ENCODE measurements around the gene FARP2. TPM values are rescaled to one million over a fixed set of nuclear protein-coding genes. Genes with fewer than 3 reads are reported as not detected.
A peak's percentile ranks its signal among the peaks of the same experiment; 100 is the strongest.

Gene FARP2
- total and polyA plus RNA-seq, 2 of the 13 experiments (the other 11 are each of a cell fraction or from before 2014, with no cell fraction given) = 28.0 to 45.4 TPM

DNA sequence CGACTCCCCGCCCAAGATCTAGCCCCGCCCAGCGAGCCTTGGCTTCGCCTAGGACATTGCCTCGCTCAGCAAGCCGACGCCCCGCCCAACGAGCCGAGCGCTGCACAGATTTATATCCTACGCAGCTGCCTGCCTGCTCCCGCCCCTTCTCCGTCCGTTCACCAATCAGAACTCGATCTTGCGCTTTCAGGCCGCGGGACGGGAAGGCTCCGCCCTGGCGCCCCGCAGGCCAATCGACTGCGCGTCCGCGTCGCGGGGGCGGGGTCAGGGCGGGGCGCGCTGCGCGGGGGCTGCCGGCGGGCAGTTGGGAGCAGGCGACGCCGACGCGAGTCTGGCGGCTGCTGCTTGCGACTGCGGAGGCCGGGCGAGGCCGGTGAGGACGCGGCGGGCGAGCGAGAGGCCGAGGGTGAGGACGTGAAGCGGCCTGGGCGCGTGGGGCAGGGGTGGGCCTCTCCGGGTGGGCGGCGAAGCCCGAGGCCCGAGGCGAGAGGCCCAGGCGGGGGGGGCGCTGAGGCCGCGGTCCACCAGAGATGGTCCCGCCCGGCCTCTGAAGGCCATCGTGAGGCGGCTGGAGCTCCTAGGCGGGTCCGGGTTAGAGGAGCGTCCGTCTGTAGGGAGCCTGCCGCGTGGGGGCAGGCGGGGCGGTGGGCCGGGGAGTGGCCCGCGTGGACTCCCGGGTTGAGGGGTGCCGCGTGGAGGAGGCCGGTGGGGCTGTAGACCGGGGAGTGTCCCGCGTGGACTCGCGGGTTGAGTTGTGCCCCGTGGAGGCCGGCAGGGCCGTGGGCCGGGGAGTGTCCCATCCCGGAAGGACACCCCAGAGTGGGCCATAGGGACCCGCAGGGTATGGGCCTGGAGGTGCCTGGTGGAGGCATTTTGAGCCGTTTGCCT lies at the start of gene FARP2 (continued):
- TF ChIP-seq MIER3 (CRISPR knock-in tag; IDR thresholded peaks at IDR 0.05; ENCODE audit: borderline replicate concordance) = no peak
- peak; percentile 66; the same call in 1 of the 2 replicates for TF ChIP-seq ZNF790 (CRISPR knock-in tag; IDR thresholded peaks at IDR 0.05; ENCODE audit: borderline replicate concordance)
- peak; percentile 83; the same call in 1 of the 2 replicates for TF ChIP-seq ZNF446 (CRISPR knock-in tag; IDR thresholded peaks at IDR 0.05)
- TF ChIP-seq YY1 (IDR thresholded peaks at IDR 0.05; ENCODE audit: insufficient read depth, insufficient replicate concordance, low read depth, low read length) = peak; percentile 66
- peak; percentile 87 for TF ChIP-seq RBFOX2 (IDR thresholded peaks at IDR 0.05; ENCODE audit: low read depth, low read length)
- no peak for TF ChIP-seq XBP1 (CRISPR knock-in tag; IDR thresholded peaks at IDR 0.05)
- no peak for TF ChIP-seq ZNF251 (CRISPR knock-in tag; IDR thresholded peaks at IDR 0.05)
- no peak for TF ChIP-seq ATF4 (CRISPR knock-in tag; IDR thresholded peaks at IDR 0.05)
- TF ChIP-seq, protein P1, sequence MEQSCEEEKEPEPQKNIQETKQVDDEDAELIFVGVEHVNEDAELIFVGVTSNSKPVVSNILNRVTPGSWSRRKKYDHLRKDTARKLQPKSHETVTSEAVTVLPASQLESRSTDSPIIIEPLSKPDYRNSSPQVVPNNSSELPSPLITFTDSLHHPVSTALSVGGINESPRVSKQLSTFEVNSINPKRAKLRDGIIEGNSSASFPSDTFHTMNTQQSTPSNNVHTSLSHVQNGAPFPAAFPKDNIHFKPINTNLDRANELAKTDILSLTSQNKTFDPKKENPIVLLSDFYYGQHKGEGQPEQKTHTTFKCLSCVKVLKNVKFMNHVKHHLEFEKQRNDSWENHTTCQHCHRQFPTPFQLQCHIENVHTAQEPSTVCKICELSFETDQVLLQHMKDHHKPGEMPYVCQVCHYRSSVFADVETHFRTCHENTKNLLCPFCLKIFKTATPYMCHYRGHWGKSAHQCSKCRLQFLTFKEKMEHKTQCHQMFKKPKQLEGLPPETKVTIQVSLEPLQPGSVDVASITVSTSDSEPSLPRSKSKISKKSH (CRISPR knock-in tag; IDR thresholded peaks at IDR 0.05; ENCODE audit: borderline replicate concordance) = no peak; the same call in 1 of the 2 replicates
- TF ChIP-seq, protein P2, sequence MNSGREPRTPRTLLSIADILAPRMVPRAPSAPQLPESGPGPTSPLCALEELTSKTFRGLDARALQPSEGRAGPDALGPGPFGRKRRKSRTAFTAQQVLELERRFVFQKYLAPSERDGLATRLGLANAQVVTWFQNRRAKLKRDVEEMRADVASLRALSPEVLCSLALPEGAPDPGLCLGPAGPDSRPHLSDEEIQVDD (CRISPR knock-in tag; IDR thresholded peaks at IDR 0.05; ENCODE audit: borderline replicate concordance) = peak; percentile 47; the same call in 1 of the 2 replicates
- peak; percentile 21; the same call in 1 of the 2 replicates for TF ChIP-seq ZGPAT (CRISPR knock-in tag; IDR thresholded peaks at IDR 0.05)
- peak; percentile 85 to 95 for TF ChIP-seq POLR2A (IDR thresholded peaks at IDR 0.05; ENCODE audit: insufficient read depth in 1 of 2, low read depth in 2 of 2, low read length in 2 of 2)
- TF ChIP-seq ZNF33B (CRISPR knock-in tag; IDR thresholded peaks at IDR 0.05) = no peak
- TF ChIP-seq ZNF569 (CRISPR knock-in tag; IDR thresholded peaks at IDR 0.05; ENCODE audit: borderline replicate concordance) = no peak
- 0 out of 2 replicates have a peak, but pooled peaks have one; percentile 71 for TF ChIP-seq ZNF253 (CRISPR knock-in tag; IDR thresholded peaks at IDR 0.05; ENCODE audit: borderline replicate concordance)
- no peak for TF ChIP-seq ZNF780A (CRISPR knock-in tag; IDR thresholded peaks at IDR 0.05)
- TF ChIP-seq PHB2 (IDR thresholded peaks at IDR 0.05; ENCODE audit: partially characterized antibody) = no peak
- TF ChIP-seq HNRNPH1 (optimal IDR thresholded peaks at IDR 0.05; ENCODE audit: low read depth, low read length) = no peak
- no peak for TF ChIP-seq HNRNPL (IDR thresholded peaks at IDR 0.05; ENCODE audit: low read depth, low read length)
- TF ChIP-seq KLF16 (CRISPR knock-in tag; IDR thresholded peaks at IDR 0.05) = peak in 1 of 2 experiments; percentile 41; a peak in 1 of 4 replicates
- TF ChIP-seq ATRX (CRISPR knock-in tag; IDR thresholded peaks at IDR 0.05; ENCODE audit: borderline replicate concordance) = no peak
- peak; percentile 41; the same call in 1 of the 2 replicates for TF ChIP-seq ZNF703 (CRISPR knock-in tag; IDR thresholded peaks at IDR 0.05; ENCODE audit: borderline replicate concordance)
- no peak for TF ChIP-seq ZNF468 (CRISPR knock-in tag; IDR thresholded peaks at IDR 0.05)
- no peak for TF ChIP-seq ZNF792 (CRISPR knock-in tag; IDR thresholded peaks at IDR 0.05)
- peak; percentile 72; the same call in 1 of the 2 replicates for TF ChIP-seq ZBTB38 (CRISPR knock-in tag; IDR thresholded peaks at IDR 0.05)
- TF ChIP-seq ZFP1 (CRISPR knock-in tag; IDR thresholded peaks at IDR 0.05) = no peak
- TF ChIP-seq RAD51 (IDR thresholded peaks at IDR 0.05; ENCODE audit: borderline replicate concordance) = no peak

Data from HepG2 (cell line).